BJ (cell line): ENCODE measurements around the gene CCDC175. TPM values are rescaled to one million over a fixed set of nuclear protein-coding genes. Genes with fewer than 3 reads are reported as not detected.

Source experiments
- CTCF ChIA-PET: fragments of 350-600 bp; formaldehyde crosslinking; extraction: SDS; loops from one replicate; lab custom pipeline; 2021; ENCODE audit warnings: antibody characterized with exemption, inconsistent platforms; lab: Yijun Ruan, JAX
- POLR2A ChIA-PET: fragments of 300-600 bp; sonication (Branson Sonifier 250); formaldehyde crosslinking; extraction: SDS; loops from one replicate; lab custom pipeline; 2021; ENCODE audit warnings: antibody characterized with exemption; lab: Charles Lee
- DNase-seq: peaks from one replicate; pipeline ENCODE4 v3.0.0-alpha.2; 2011; ENCODE audit warnings: low read depth
- H3K27me3 ChIP-seq: 2 replicates; pipeline ENCODE4 v1.6.0; 2011; ENCODE audit warnings: low read length; ENCODE audit not compliant: control insufficient read depth, insufficient read depth
- H3K36me3 ChIP-seq: 2 replicates; pipeline ENCODE4 v1.5.1; 2011; ENCODE audit warnings: low read length; ENCODE audit not compliant: control insufficient read depth, insufficient read depth
- H3K4me3 ChIP-seq: 2 replicates; pipeline ENCODE4 v1.5.1; 2011; ENCODE audit warnings: low read depth, mild to moderate bottlenecking, control low read depth, low read length
- polyA plus RNA-seq: library from polyadenylated mRNA; depleted of rRNA; stranded (reverse); fragments of >200 nt; gene quantifications from 2 replicates; pipeline ENCODE4 v1.2.3, GENCODE V29; 2011
- TF ChIP-seq, protein P1 (sequence below): IDR thresholded peaks from 2 replicates; pipeline ENCODE4 v1.5.1; 2011; ENCODE audit warnings: low read depth, mild to moderate bottlenecking, control low read depth, inconsistent platforms, low read length, moderate library complexity; ENCODE audit not compliant: insufficient read depth

CCDC175 gene
- polyA plus RNA-seq, 1 experiment = not detected

DNA sequence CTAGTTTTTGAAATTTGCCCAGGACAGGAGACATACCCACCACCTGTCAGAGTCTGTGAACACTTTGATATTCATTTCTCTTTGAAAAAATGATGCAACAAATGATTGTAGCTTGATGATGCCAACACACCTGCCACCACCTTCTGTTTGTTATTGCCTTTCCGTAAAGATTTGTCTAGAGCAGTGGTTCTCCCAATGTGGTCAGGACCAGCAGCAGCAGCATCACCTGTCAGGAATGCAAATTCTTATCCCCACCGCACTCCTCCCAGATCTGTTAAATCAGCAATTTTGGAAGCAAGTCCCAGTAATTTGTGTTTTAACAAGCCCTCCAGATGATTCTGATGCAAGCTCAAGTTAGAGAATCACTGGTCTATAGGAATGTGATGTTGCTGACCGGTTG lies 9.9 kb downstream of the CCDC175 start:
- no peak for DNase-seq
- Histone ChIP-seq H3K36me3 (no peaks in the 10 kb centered on the region), H3K27me3 (no peaks in the 10 kb centered on the region), H3K4me3 (no peak overlapping the region)
- CTCF ChIA-PET = interaction anchor here (0.6 to 2.9 kb wide), 3 partner anchors 8 to 56 kb away, joined by 3 to 14 read pairs (median 3); partner anchors contain the start of gene CCDC175
- TF ChIP-seq, protein P1, sequence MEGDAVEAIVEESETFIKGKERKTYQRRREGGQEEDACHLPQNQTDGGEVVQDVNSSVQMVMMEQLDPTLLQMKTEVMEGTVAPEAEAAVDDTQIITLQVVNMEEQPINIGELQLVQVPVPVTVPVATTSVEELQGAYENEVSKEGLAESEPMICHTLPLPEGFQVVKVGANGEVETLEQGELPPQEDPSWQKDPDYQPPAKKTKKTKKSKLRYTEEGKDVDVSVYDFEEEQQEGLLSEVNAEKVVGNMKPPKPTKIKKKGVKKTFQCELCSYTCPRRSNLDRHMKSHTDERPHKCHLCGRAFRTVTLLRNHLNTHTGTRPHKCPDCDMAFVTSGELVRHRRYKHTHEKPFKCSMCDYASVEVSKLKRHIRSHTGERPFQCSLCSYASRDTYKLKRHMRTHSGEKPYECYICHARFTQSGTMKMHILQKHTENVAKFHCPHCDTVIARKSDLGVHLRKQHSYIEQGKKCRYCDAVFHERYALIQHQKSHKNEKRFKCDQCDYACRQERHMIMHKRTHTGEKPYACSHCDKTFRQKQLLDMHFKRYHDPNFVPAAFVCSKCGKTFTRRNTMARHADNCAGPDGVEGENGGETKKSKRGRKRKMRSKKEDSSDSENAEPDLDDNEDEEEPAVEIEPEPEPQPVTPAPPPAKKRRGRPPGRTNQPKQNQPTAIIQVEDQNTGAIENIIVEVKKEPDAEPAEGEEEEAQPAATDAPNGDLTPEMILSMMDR = no peak
- POLR2A ChIA-PET = no interaction called here

DNA sequence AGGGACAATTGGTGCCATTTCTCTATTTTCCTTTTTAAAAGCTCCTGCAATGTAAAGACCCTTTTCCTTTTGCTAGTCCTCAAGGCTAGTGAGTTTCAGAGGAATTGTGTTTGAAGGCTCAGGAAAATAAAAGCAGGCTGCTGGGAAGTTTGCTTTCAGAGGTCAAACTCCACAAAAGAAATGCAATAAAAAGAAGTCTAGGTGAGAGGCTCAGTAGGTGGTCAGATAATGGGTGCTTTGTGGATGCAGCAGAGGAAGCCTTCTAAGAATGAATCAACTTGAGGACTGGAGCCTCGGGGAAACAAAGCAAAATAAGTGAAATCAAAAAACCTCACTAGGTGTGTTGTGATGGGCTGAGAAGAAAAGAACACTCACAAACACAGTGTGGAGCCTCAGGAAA lies 10.3 kb downstream of the CCDC175 start:
- Histone ChIP-seq H3K27me3 (no peaks in the 10 kb centered on the region), H3K36me3 (no peaks in the 10 kb centered on the region), H3K4me3 (no peak overlapping the region)
- ChIA-PET CTCF (interaction anchor here (0.6 to 2.9 kb wide), 2 partner anchors 11 to 55 kb away, joined by 3 to 14 read pairs; partner anchors contain the start of gene CCDC175), POLR2A (no interaction called here)
- DNase-seq = no peak
- TF ChIP-seq, protein P1 = no peak

DNA sequence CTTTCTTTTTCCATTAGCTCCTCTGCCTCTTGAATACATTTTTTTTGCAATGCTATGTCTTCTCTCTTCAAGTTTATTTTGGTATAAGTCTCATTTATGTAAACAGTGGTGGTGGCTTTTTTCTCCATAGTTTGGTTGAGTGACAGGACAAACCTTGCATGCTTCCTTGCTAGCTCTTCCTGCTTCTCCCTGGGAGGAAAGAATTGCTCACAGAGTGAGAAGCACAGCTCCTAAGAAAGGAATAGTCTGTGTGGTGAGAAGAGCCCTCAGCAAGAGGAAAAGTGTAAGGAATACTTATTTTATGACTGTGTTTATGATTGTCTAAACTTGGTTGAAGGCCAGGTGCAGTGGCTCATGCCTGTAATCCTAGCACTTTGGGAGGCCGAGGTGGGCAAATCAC lies 11.5 kb downstream of the CCDC175 start:
- ChIA-PET POLR2A (no interaction called here), CTCF (interaction anchor here (2.9 kb wide), 1 partner anchor 12 kb away, joined by 14 read pairs; the partner anchor contains the start of gene CCDC175)
- Histone ChIP-seq H3K4me3 (no peak overlapping the region), H3K27me3 (no peaks in the 10 kb centered on the region), H3K36me3 (no peaks in the 10 kb centered on the region)
- no peak for DNase-seq
- TF ChIP-seq, protein P1 = no peak

DNA sequence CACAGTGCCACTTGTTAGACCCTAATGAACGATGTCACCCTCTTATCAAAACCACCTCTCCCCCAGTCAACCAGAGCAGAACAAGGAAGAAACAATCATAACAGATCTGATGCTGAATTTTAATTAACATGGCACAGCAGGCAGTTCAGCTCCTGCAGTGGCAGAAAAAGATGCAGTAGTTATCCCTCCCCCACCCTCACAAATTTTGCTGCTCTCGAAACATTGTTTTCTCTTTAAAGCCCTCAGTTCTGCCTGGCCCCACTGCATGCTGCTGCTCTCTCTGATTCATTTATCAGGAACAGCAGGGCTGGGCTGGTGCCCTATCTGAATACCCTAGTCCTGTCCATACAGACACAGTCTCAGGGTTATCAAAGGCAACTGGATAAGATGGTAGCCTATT lies 12.2 kb downstream of the CCDC175 start:
- Histone ChIP-seq H3K36me3 (no peaks in the 10 kb centered on the region), H3K27me3 (no peaks in the 10 kb centered on the region), H3K4me3 (no peak overlapping the region)
- TF ChIP-seq, protein P1 = no peak
- DNase-seq = no peak
- ChIA-PET POLR2A (no interaction called here), CTCF (no interaction called here)

DNA sequence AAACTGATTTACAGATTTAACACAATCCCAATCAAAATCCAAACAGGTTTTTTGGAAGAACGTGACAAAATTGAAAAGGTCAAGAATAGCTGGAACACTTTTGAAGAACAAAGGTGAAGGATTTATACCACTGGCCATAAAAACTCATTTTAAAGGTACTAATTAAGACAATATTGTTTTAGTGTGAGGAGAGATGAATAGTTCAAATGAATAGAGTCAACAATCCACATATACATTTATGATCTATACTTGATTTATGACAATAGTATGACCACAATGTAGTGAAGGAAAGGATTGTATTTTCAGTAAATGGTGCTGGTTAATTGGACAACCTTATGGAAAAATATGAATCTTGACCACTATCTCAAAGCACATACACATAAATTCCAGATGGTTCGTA lies 29.3 kb downstream of the CCDC175 start:
- DNase-seq = no peak
- CTCF ChIA-PET = no interaction called here

More for the DNA sequence above, 29.3 kb downstream of the CCDC175 start:
- H3K4me3 ChIP-seq = no peak overlapping the region
- H3K36me3 ChIP-seq = no peaks in the 10 kb centered on the region
- POLR2A ChIA-PET = no interaction called here
- no peaks in the 10 kb centered on the region for H3K27me3 ChIP-seq
- TF ChIP-seq, protein P1 = no peak
